GM23338 (cell line): Measurements from ENCODE around the gene BZW2. TPM values are rescaled to one million over a fixed set of nuclear protein-coding genes. Genes with fewer than 3 reads are reported as not detected.

ENCODE experiments used
- ATAC-seq: fragments of 200-7000 bp; cut with Tn5 transposase; 3 replicates; pipeline ENCODE4 v1.9.1; 2020
- DNase-seq: peaks from one replicate; pipeline ENCODE4 v3.0.0-alpha.2; 2015; ENCODE audit warnings: low spot score
- H2AFZ ChIP-seq: fragments of 200-600 bp; sonication (generic); 2 replicates; pipeline ENCODE4 v1.8.0; 2016; ENCODE audit warnings: antibody characterized with exemption, mild to moderate bottlenecking, moderate library complexity
- H3F3A ChIP-seq: fragments of 200-600 bp; sonication (generic); replicated peaks from 2 replicates; pipeline ENCODE4 v1.8.0; 2017; ENCODE audit warnings: antibody characterized with exemption, mixed run types, low read depth
- H3K27ac ChIP-seq: fragments of 200-600 bp; sonication (generic); 2 replicates; pipeline ENCODE4 v1.6.1; 2016; ENCODE audit warnings: low read depth
- H3K27me3 ChIP-seq: fragments of 200-600 bp; sonication (generic); 2 replicates; pipeline ENCODE4 v1.8.0; 2016; ENCODE audit warnings: mild to moderate bottlenecking, mixed run types, moderate library complexity; ENCODE audit not compliant: insufficient read depth
- H3K36me3 ChIP-seq: fragments of 200-600 bp; sonication (generic); 2 replicates; pipeline ENCODE4 v1.8.0; 2016; ENCODE audit warnings: mild to moderate bottlenecking; ENCODE audit not compliant: insufficient read depth
- H3K4me1 ChIP-seq: fragments of 200-600 bp; sonication (generic); 2 replicates; pipeline ENCODE4 v1.8.0; 2016; ENCODE audit warnings: mild to moderate bottlenecking, moderate library complexity; ENCODE audit not compliant: insufficient read depth
- H3K4me2 ChIP-seq: fragments of 200-600 bp; sonication (generic); 2 replicates; pipeline ENCODE4 v1.7.1; 2017; ENCODE audit warnings: mixed run types
- H3K4me3 ChIP-seq: fragments of 200-600 bp; sonication (generic); 2 replicates; pipeline ENCODE4 v1.6.1; 2016; ENCODE audit warnings: mixed run types
- H3K79me2 ChIP-seq: fragments of 200-600 bp; sonication (generic); replicated peaks from 2 replicates; pipeline ENCODE4 v1.8.0; 2017; ENCODE audit warnings: mild to moderate bottlenecking; ENCODE audit not compliant: insufficient read depth
- H3K9me2 ChIP-seq: fragments of 200-600 bp; sonication (generic); 2 replicates; pipeline ENCODE4 v1.8.0; 2017; ENCODE audit not compliant: insufficient read depth
- H4K20me1 ChIP-seq: fragments of 200-600 bp; sonication (generic); replicated peaks from 2 replicates; pipeline ENCODE4 v1.8.0; 2017; ENCODE audit warnings: mild to moderate bottlenecking; ENCODE audit not compliant: insufficient read depth
- H3K27ac Mint-ChIP-seq: 2 replicates; pipeline ENCODE4 v1.8.0; 2020; ENCODE audit warnings: inconsistent platforms, mild to moderate bottlenecking, moderate library complexity, mixed read lengths
- H3K27me3 Mint-ChIP-seq: 3 replicates; pipeline ENCODE4 v1.8.0; 2022; ENCODE audit warnings: low read depth, mild to moderate bottlenecking, moderate library complexity, mixed read lengths, inconsistent platforms; ENCODE audit not compliant: insufficient read depth, poor library complexity
- H3K36me3 Mint-ChIP-seq: 3 replicates; pipeline ENCODE4 v1.8.0; 2021; ENCODE audit warnings: low read depth, mild to moderate bottlenecking, inconsistent platforms, moderate library complexity, mixed read lengths
- H3K4me1 Mint-ChIP-seq: 3 replicates; pipeline ENCODE4 v1.8.0; 2020; ENCODE audit warnings: mild to moderate bottlenecking, inconsistent platforms, mixed read lengths
- H3K4me3 Mint-ChIP-seq: 3 replicates; pipeline ENCODE4 v1.8.0; 2021; ENCODE audit warnings: moderate library complexity, mild to moderate bottlenecking, inconsistent platforms, mixed read lengths
- H3K9me3 Mint-ChIP-seq: 3 replicates; pipeline ENCODE4 v1.8.0; 2020; ENCODE audit warnings: moderate library complexity, mild to moderate bottlenecking, inconsistent platforms, mixed read lengths
- CREB1 ChIP-seq: fragments of 250-450 bp; sonication (Bioruptor Pico); IDR thresholded peaks from 2 replicates; pipeline ENCODE4 v1.5.0; 2020; ENCODE audit warnings: low read depth, mild to moderate bottlenecking, moderate library complexity
- EZH2 ChIP-seq: fragments of 200-600 bp; sonication (generic); IDR thresholded peaks from one replicate; pipeline ENCODE4 v1.8.0; 2017; ENCODE audit warnings: antibody characterized with exemption, mild to moderate bottlenecking, low read depth; ENCODE audit not compliant: unreplicated experiment
- EZH2phosphoT487 ChIP-seq: fragments of 200-600 bp; sonication (generic); IDR thresholded peaks from one replicate; pipeline ENCODE4 v1.8.1; 2018; ENCODE audit warnings: antibody characterized with exemption; ENCODE audit not compliant: unreplicated experiment
- JUNB ChIP-seq: IDR thresholded peaks from one replicate; pipeline ENCODE4 v1.6.1; 2016; ENCODE audit warnings: antibody characterized with exemption; ENCODE audit not compliant: unreplicated experiment
- NANOG ChIP-seq: IDR thresholded peaks from 2 replicates; pipeline ENCODE4 v1.6.1; 2016; ENCODE audit warnings: antibody characterized with exemption, borderline replicate concordance
- POLR2AphosphoS5 ChIP-seq: IDR thresholded peaks from 2 replicates; pipeline ENCODE4 v1.6.1; 2016; ENCODE audit warnings: antibody characterized with exemption, low read depth
- STAT1 ChIP-seq: IDR thresholded peaks from one replicate; pipeline ENCODE4 v1.6.1; 2016; ENCODE audit warnings: antibody characterized with exemption; ENCODE audit not compliant: unreplicated experiment
- polyA plus RNA-seq: library from polyadenylated mRNA; unstranded; fragments of >200 nt; fragmentation: Nextera tagmentation; extraction: Ambion mirVana; gene quantifications from 2 replicates; pipeline ENCODE4 v1.2.1, GENCODE V29; 2016
- total RNA-seq: library from RNA; depleted of rRNA; stranded (reverse); fragments of >200 nt; shearing (Covaris generic); gene quantifications from 2 replicates; pipeline ENCODE4 v1.2.3, GENCODE V29; 2014
- TF ChIP-seq, protein P1 (sequence below): IDR thresholded peaks from one replicate; pipeline ENCODE4 v1.6.1; 2018; ENCODE audit warnings: antibody characterized with exemption; ENCODE audit not compliant: unreplicated experiment
- TF ChIP-seq, protein P2 (sequence below), 2 experiments: fragments of 200-600 bp in 1 of 2; sonication (generic) in 1 of 2; conservative IDR thresholded peaks; 2 replicates each; pipeline versions ENCODE4 v1.5.1 to v1.6.1; 2016 to 2017; ENCODE audit warnings: antibody characterized with exemption in 2 of 2, low read depth in 2 of 2, mild to moderate bottlenecking in 2 of 2, moderate library complexity in 1 of 2
- TF ChIP-seq, protein P3 (sequence below): IDR thresholded peaks from 2 replicates; pipeline ENCODE4 v1.6.1; 2016; ENCODE audit warnings: antibody characterized with exemption

Gene BZW2
- total and polyA plus RNA-seq, 2 experiments from 2014 or later, result 88.8 to 108 TPM

DNA sequence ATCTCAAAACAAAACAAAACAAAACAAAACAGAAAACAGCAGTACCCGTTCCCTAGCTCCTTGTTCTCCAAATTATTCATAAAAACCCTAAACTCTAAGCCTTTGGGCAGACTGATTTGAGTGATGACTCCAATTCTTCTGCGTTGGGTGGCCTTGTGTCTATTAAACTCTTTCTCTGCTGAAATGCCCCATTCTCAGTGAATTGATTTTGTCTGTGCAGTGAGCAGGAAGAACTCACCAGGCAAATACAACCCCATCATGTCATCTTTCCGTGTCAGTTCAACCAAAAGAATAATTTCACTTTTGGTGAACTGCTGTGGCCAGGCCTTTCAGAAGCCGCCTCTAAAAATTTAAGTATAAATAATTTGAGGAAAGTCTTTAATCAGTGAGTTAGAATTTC is 89.0 kb downstream of the BZW2 start (continued):
- TF ChIP-seq, protein P1, sequence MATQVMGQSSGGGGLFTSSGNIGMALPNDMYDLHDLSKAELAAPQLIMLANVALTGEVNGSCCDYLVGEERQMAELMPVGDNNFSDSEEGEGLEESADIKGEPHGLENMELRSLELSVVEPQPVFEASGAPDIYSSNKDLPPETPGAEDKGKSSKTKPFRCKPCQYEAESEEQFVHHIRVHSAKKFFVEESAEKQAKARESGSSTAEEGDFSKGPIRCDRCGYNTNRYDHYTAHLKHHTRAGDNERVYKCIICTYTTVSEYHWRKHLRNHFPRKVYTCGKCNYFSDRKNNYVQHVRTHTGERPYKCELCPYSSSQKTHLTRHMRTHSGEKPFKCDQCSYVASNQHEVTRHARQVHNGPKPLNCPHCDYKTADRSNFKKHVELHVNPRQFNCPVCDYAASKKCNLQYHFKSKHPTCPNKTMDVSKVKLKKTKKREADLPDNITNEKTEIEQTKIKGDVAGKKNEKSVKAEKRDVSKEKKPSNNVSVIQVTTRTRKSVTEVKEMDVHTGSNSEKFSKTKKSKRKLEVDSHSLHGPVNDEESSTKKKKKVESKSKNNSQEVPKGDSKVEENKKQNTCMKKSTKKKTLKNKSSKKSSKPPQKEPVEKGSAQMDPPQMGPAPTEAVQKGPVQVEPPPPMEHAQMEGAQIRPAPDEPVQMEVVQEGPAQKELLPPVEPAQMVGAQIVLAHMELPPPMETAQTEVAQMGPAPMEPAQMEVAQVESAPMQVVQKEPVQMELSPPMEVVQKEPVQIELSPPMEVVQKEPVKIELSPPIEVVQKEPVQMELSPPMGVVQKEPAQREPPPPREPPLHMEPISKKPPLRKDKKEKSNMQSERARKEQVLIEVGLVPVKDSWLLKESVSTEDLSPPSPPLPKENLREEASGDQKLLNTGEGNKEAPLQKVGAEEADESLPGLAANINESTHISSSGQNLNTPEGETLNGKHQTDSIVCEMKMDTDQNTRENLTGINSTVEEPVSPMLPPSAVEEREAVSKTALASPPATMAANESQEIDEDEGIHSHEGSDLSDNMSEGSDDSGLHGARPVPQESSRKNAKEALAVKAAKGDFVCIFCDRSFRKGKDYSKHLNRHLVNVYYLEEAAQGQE, result no peak
- no peak for TF ChIP-seq NANOG

DNA sequence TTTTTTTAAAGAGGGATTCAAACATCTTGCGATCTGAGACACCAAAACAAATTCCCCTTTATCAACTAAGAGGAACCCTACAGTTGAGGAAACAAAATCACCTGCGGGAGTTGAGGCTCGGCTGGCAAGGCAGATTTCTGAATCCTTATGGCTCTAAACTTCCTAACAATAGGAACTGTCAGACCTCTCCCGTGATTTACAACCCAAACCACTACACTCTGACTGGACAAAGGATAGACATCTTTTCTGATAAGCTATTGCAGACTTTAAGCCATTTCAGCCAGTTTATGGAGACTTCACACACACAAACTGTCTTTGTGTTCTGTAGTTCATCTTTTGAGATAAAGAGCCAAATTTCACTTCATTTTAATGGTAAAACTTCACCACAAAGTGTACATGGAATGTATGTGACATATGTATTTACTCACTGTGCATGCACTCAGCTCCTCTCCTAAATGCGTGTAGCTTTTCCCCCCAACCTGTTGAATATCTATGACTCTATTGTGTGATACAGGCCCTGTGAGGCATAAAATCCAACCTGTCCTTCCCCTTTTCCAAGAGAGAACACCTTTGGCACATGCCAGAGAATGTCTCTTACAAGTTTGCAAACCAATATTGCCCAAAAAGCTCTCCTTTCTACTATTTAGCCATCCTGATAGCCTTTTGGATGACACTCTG is 92.2 kb downstream of the BZW2 start:
- Mint-ChIP-seq H3K27ac (0 out of 2 replicates have a peak overlapping the region, but pooled peaks have one; percentile 38), H3K36me3 (no peaks in the 10 kb centered on the region), H3K27me3 (no peaks in the 10 kb centered on the region), H3K4me3 (no peak overlapping the region), H3K9me3 (no peaks in the 10 kb centered on the region; the same call in 2 of the 3 replicates), H3K4me1 (peaks cover 14% of the 10 kb centered on the region)
- Histone ChIP-seq H3K79me2 (no peaks in the 10 kb centered on the region), H2AFZ (no peak overlapping the region), H3K4me2 (no peak overlapping the region), H3K9me2 (0 out of 2 replicates have a peak, but pooled peaks cover 7% of the 10 kb centered on the region), H3K27ac (no peak overlapping the region), H3F3A (no peaks in the 10 kb centered on the region), H3K27me3 (no peaks in the 10 kb centered on the region), H3K4me3 (no peak overlapping the region), H4K20me1 (no peaks in the 10 kb centered on the region), H3K36me3 (no peaks in the 10 kb centered on the region), H3K4me1 (peaks cover 8% of the 10 kb centered on the region)
- DNase-seq (no peak), ATAC-seq (no peak)
- TF ChIP-seq STAT1 (no peak), CREB1 (CRISPR knock-in tag) (no peak), NANOG (no peak), POLR2AphosphoS5 (no peak), EZH2 (no peak), EZH2phosphoT487 (no peak), JUNB (no peak)
- TF ChIP-seq, protein P1, result no peak
- TF ChIP-seq, protein P2, sequence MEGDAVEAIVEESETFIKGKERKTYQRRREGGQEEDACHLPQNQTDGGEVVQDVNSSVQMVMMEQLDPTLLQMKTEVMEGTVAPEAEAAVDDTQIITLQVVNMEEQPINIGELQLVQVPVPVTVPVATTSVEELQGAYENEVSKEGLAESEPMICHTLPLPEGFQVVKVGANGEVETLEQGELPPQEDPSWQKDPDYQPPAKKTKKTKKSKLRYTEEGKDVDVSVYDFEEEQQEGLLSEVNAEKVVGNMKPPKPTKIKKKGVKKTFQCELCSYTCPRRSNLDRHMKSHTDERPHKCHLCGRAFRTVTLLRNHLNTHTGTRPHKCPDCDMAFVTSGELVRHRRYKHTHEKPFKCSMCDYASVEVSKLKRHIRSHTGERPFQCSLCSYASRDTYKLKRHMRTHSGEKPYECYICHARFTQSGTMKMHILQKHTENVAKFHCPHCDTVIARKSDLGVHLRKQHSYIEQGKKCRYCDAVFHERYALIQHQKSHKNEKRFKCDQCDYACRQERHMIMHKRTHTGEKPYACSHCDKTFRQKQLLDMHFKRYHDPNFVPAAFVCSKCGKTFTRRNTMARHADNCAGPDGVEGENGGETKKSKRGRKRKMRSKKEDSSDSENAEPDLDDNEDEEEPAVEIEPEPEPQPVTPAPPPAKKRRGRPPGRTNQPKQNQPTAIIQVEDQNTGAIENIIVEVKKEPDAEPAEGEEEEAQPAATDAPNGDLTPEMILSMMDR (conservative IDR thresholded peaks at IDR 0.05; ENCODE audit: low read depth in 2 of 2), result no peak
- TF ChIP-seq, protein P3, sequence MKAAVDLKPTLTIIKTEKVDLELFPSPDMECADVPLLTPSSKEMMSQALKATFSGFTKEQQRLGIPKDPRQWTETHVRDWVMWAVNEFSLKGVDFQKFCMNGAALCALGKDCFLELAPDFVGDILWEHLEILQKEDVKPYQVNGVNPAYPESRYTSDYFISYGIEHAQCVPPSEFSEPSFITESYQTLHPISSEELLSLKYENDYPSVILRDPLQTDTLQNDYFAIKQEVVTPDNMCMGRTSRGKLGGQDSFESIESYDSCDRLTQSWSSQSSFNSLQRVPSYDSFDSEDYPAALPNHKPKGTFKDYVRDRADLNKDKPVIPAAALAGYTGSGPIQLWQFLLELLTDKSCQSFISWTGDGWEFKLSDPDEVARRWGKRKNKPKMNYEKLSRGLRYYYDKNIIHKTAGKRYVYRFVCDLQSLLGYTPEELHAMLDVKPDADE, result no peak
